K562 treated with DMSO at 1 percent for 24 hours (cell line): ENCODE data around the gene ABLIM1. TPM values are rescaled to one million over a fixed set of nuclear protein-coding genes. Genes with fewer than 3 reads are reported as not detected.

Source experiments
- total RNA-seq: library from RNA; unstranded; fragments of 300-600 nt; gene quantifications from 2 replicates; pipeline ENCODE4 v1.2.3, GENCODE V29; 2022; ENCODE audit warnings: low read depth; ENCODE audit not compliant: insufficient read depth

Gene ABLIM1
- total RNA-seq: not detected in 2 replicates

GRCh38 chr10:114658175-114658574, at the start of gene ABLIM1:
Gene ABLIM1 (minus strand): TSS chr10:114658275. CDS start chr10:114658200, 75 bp downstream.

GRCh38 chr10:114404171-114405010, 253.7 kb downstream of the ABLIM1 start, which contains the start of gene AFAP1L2:
Gene AFAP1L2 (minus strand): TSS chr10:114404502. CDS start chr10:114404455, 47 bp downstream.

Other genes with a start within 250 kb of the ABLIM1 start
- 4.3 and 7.9 TPM in 2 replicates for gene FHIP2A, start 163.5 kb upstream of the ABLIM1 start, total RNA-seq